NCI-H2107 (cell line): Measurements from ENCODE around the gene LPIN2.
"Not testable (repeated sequence)": the region's sequence is repeated elsewhere in the genome, so short reads cannot be mapped to it uniquely, and the experiment has no call there.

Experiments used
- DNase-seq: peaks from one replicate; lab custom pipeline; 2025; lab: John Stamatoyannopoulos, UW

The LPIN2 gene

GRCh38 chr18:3013024-3013804, at the start of gene LPIN2:
TSS of gene LPIN2 (minus strand) at chr18:3013144. CDS start at chr18:2960840, 52,304 bp downstream.
- DNase-seq, result peak; percentile 65

GRCh38 chr18:3061581-3062312, 48.8 kb upstream of the LPIN2 start:
- no peak for DNase-seq

- DNase-seq, result no peak
These were observed 48.0 kb upstream of the LPIN2 start for GRCh38 chr18:3060667-3061580.

GRCh38 chr18:3059272-3059671, 46.3 kb upstream of the LPIN2 start:
- DNase-seq, result no peak

GRCh38 chr18:3058328-3059191, 45.6 kb upstream of the LPIN2 start:
- DNase-seq, result no peak

GRCh38 chr18:3057526-3057925, 44.6 kb upstream of the LPIN2 start:
- no peak for DNase-seq

- no peak for DNase-seq
These were observed 43.4 kb upstream of the LPIN2 start for GRCh38 chr18:3056311-3056710.

GRCh38 chr18:3055816-3056215, 42.9 kb upstream of the LPIN2 start:
- no peak for DNase-seq

GRCh38 chr18:3055186-3055728, 42.3 kb upstream of the LPIN2 start:
- DNase-seq, result no peak

- DNase-seq, result no peak
These were observed 41.8 kb upstream of the LPIN2 start for GRCh38 chr18:3054780-3055179.

- DNase-seq, result no peak
These were observed 41.3 kb upstream of the LPIN2 start for GRCh38 chr18:3054214-3054613.

- no peak for DNase-seq
These were observed 40.1 kb upstream of the LPIN2 start for GRCh38 chr18:3053081-3053480.

GRCh38 chr18:3052411-3052758, 39.4 kb upstream of the LPIN2 start:
- no peak for DNase-seq

GRCh38 chr18:3051718-3052410, 38.9 kb upstream of the LPIN2 start:
- peak; percentile 9 for DNase-seq

GRCh38 chr18:3049897-3050454, 37.0 kb upstream of the LPIN2 start:
- not testable (repeated sequence) for DNase-seq

GRCh38 chr18:3048820-3049349, 35.9 kb upstream of the LPIN2 start:
- DNase-seq, result no peak

GRCh38 chr18:3048121-3048520, 35.2 kb upstream of the LPIN2 start:
- no peak for DNase-seq

GRCh38 chr18:3046216-3046808, 33.4 kb upstream of the LPIN2 start:
- DNase-seq, result no peak

GRCh38 chr18:3044931-3045698, 32.2 kb upstream of the LPIN2 start:
- no peak for DNase-seq
